Neural crest cell (in vitro differentiated cells): ENCODE results near the gene PZP. TPM values are rescaled to one million over a fixed set of nuclear protein-coding genes. Genes with fewer than 3 reads are reported as not detected.

Experiments used
- DNase-seq: peaks from one replicate; pipeline ENCODE4 v3.0.0; 2021; ENCODE audit warnings: low read depth, mixed read lengths, low spot score
- H3K27ac Mint-ChIP-seq: one replicate; pipeline ENCODE4 v1.8.0; 2021; ENCODE audit warnings: mild to moderate bottlenecking, mixed read lengths; ENCODE audit not compliant: unreplicated experiment
- H3K27me3 Mint-ChIP-seq: 2 replicates; pipeline ENCODE4 v1.8.0; 2021; ENCODE audit warnings: low read depth, mild to moderate bottlenecking, mixed read lengths
- H3K36me3 Mint-ChIP-seq: 2 replicates; pipeline ENCODE4 v1.8.0; 2021; ENCODE audit warnings: low read depth, mild to moderate bottlenecking, mixed read lengths
- H3K4me1 Mint-ChIP-seq: 2 replicates; pipeline ENCODE4 v1.8.0; 2021; ENCODE audit warnings: mixed read lengths
- H3K4me3 Mint-ChIP-seq: one replicate; pipeline ENCODE4 v1.8.0; 2021; ENCODE audit warnings: mild to moderate bottlenecking, mixed read lengths
- H3K9me3 Mint-ChIP-seq: 2 replicates; pipeline ENCODE4 v1.8.0; 2021; ENCODE audit warnings: mixed read lengths
- CTCF ChIP-seq: fragments of 200-600 bp; sonication (generic); conservative IDR thresholded peaks from 2 replicates; pipeline ENCODE4 v1.5.0; 2021; ENCODE audit warnings: antibody characterized with exemption, mild to moderate bottlenecking
- total RNA-seq: library from RNA; stranded (reverse); gene quantifications from 2 replicates; pipeline ENCODE4 v1.2.1, GENCODE V29; 2021

The PZP gene
- total RNA-seq, 1 donor from 2014 or later = not detected

- no peak for DNase-seq
- Mint-ChIP-seq H3K9me3 (peaks cover 12% of the 10 kb centered on the region), H3K4me1 (peaks cover 20% of the 10 kb centered on the region), H3K4me3 (no peak overlapping the region), H3K36me3 (peaks cover 3% of the 10 kb centered on the region), H3K27me3 (no peaks in the 10 kb centered on the region), H3K27ac (no peak overlapping the region)
- no peak for TF ChIP-seq CTCF
Measured at GRCh38 chr12:9156119-9156518, 52.1 kb downstream of the PZP start.

- no peaks in the 10 kb centered on the region for H3K27me3 Mint-ChIP-seq
- DNase-seq = no peak
- no peak overlapping the region for H3K4me3 Mint-ChIP-seq
- H3K9me3 Mint-ChIP-seq = peaks cover 12% of the 10 kb centered on the region
- no peak for TF ChIP-seq CTCF
- H3K4me1 Mint-ChIP-seq = no peaks in the 10 kb centered on the region
- peaks cover 12% of the 10 kb centered on the region for H3K36me3 Mint-ChIP-seq
- H3K27ac Mint-ChIP-seq = no peak overlapping the region
Measured at GRCh38 chr12:9149372-9149771, 58.8 kb downstream of the PZP start.

- DNase-seq = no peak
- H3K4me1 Mint-ChIP-seq = no peaks in the 10 kb centered on the region
- H3K27ac Mint-ChIP-seq = no peak overlapping the region
- H3K9me3 Mint-ChIP-seq = peaks cover 14% of the 10 kb centered on the region
- H3K27me3 Mint-ChIP-seq = no peaks in the 10 kb centered on the region
- no peak for TF ChIP-seq CTCF
- no peak overlapping the region for H3K4me3 Mint-ChIP-seq
- peaks cover 15% of the 10 kb centered on the region for H3K36me3 Mint-ChIP-seq
Measured at GRCh38 chr12:9148926-9149325, 59.3 kb downstream of the PZP start.

- Mint-ChIP-seq H3K4me3 (no peak overlapping the region), H3K27me3 (no peaks in the 10 kb centered on the region), H3K27ac (no peak overlapping the region), H3K36me3 (peaks cover 24% of the 10 kb centered on the region), H3K4me1 (no peaks in the 10 kb centered on the region), H3K9me3 (peaks cover 22% of the 10 kb centered on the region)
- no peak for DNase-seq
- TF ChIP-seq CTCF = no peak
Measured at GRCh38 chr12:9147461-9147860, 60.7 kb downstream of the PZP start.

- Mint-ChIP-seq H3K27ac (no peak overlapping the region), H3K4me1 (no peaks in the 10 kb centered on the region), H3K36me3 (peaks cover 28% of the 10 kb centered on the region), H3K4me3 (no peak overlapping the region), H3K9me3 (peaks cover 30% of the 10 kb centered on the region), H3K27me3 (no peaks in the 10 kb centered on the region)
- no peak for TF ChIP-seq CTCF
- DNase-seq = no peak
Measured at GRCh38 chr12:9144730-9145106, 63.5 kb downstream of the PZP start.
